Ammon's horn (tissue), 1 donor: ENCODE data around the gene NGEF.
"Not testable (repeated sequence)": the region's sequence is repeated elsewhere in the genome, so short reads cannot be mapped to it uniquely, and the experiment has no call there.

Experiments
- DNase-seq: peaks from one replicate; pipeline ENCODE4 v3.0.0-alpha.2; 2016; ENCODE audit warnings: low spot score

Gene NGEF

DNA sequence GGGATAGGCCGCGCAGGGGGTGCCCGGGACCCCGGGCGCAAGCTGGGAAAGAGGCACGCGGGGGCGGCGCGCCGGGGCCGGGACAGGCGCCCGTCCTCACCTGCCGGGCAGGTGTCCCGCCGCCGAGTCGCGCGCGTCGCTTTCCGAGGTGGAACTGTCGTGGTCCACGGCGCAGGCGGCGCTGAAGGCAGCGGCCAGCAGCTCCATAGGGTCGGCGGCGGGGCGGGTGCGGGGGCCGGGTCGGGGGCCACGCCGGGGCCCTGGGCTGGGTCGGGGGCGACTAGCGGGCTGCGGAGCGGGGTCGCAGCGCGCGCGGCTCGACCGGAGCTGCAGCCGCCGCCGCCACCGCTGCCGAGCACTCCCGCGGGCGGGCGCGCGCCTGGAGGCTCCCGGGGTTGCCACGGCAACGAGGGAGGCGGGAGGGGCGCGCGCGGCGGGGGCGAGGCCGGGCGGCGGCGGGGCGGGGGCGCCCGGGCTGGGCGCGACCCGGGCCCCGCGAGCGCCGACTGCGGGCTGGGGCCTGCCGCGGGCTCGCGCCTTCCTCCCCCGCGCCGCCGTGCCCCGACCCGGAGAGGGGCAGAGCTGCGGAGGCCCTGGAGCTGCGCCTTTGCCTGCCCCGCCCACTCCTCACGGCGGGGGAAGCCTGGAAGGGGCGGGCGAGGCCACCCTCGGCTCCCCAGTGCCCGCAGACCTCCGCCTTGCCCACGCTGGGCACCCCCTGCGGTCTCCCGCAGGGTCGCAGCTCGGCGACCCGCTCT, 85.1 kb downstream of the NGEF start:
- DNase-seq, result peak; percentile 52

DNA sequence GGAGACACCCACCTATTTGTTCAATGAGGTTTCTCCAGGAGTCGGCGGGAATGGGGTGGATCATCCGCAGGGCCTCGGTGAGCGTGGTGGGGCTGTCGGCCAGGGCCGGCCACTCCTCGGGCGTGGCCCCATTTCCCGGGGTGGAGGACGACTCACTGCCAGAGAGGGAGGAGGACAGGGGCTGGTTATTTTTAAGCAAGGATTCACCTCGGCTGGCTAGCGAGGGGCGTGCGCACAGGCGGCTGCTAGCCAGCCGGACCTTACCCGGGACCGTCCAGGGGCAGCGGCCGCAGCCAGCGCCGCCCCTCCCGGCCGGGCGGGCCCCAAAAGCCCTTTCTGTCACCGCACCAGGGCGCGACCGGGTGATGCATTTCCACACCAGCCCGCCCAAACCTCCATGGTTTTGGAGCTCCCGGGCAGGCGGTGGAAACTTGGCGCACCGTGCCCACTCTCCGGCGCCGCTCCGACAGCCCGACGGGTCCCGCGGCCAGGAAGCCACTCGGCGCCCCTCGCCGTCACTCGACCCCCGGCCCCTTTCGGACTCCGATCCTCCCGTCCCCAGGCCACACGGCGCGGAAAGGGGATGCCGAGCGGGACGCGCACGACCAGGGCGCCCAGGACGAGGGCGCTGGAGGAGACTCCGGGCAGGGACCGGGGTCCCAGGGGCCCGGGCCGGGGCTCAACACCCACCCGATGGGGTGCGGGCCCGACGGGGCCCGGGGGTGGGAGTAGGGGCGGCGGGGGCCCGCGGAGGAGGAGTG, 85.8 kb downstream of the NGEF start:
- DNase-seq, result no peak

DNA sequence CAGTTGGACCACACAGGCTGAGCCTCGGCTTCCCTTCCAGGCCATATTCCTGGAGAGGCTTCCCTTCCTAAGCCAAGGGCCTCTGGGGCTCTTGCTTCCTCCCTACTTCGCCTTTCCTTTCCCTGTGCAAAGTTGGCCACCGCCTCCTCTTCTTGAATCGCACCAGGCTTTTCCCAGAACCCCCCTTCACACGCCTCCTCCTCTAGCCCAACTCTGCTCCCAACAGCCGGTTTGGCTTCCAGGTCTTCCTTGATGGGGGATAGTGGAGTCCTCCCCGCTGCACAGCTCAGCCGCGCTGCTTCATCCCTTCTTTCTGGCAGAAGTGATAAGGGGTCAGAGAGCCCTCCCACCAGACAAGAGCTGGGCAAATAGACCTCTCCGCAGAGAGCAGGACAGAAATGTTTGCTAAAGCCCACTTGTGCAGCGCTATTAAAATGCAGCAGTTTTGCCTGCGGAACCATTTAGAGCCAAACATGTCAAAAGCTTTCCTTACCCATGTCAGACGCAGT, 86.6 kb downstream of the NGEF start:
- DNase-seq, result no peak

DNA sequence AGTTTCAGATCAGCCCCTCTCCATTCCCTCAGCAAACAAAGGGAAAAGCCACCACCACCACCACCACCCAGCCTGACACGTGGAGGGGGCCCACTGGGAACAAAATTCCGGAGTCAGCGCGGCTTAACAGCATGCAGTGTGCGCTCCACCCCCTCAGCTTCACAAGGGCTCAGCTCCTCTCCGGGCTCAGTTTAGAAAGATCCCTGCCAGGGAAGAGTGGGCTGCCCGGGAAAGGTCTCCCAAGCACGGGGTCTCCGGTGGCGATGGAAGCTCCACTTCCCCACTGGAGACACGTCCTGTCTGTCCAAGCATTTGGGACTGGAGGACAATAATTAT, 87.3 kb downstream of the NGEF start:
- no peak for DNase-seq

DNA sequence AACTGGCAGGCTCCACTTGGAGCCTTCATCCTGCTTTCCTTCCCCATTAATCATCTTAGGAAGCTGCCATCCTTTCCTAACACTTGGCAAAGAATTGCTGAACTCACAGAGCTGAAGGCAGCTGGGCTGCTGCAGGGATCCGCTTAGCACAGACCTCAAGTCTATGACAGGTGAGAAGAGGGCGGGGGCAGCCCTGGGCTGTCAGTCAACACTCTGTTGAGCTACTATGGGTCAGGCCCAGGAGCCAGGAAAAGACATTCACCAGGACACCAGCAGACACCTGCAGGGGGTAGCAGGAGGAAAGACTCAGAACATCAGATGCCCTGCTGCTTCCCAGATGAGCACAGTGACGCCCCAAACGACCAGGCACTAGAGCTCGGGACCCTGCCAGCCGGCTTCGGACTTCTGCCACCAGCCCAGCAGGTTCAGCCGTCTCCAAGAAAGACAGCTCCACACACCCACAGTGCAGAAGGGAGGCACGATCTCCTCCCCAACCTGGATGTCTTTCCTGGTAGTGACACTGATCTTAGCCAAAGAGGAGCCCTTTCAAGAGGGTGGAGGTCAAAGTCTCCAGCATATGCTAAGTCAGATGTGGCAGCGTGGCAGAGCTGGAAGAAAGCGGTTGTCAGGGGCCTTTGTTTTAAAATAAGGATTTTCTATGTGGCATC, 87.8 kb downstream of the NGEF start:
- DNase-seq, result no peak

DNA sequence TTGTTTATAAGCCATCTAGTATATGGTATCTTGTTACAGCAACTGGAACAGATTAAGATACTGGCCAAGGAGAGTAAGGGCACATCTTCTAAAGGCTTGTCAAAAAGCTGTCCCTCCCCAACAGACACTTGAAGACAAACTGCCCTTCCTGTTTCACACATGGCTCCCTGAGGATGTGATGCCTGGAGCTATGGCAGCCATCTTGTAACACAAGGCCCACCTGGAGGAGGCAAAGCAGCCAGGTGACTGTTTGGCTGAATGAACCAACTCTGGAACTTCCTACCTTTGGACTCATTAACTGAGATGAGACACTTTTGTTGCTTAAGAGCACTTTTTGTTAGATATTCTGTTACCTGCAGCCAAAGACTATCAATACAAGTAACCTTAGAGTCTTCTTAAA, 88.6 kb downstream of the NGEF start:
- no peak for DNase-seq

DNA sequence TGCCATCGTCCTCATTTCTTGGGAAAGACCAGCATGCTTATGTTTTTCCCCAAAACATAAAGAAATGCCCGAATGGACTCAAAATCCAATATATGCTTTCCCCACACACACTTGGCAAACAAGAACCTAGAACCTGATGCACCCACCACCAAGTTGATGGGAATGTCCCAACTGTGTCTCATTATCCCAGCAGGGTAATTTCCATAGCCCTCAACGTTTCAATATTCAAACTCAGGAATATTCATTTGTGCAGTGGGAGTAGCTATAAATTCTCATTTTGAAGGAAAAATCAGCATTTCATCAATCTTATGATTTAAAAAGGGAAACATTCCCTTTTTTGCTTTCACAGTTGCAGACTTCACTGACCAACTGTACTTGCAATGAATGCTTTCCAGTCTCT, 92.3 kb downstream of the NGEF start:
- DNase-seq, result no peak

DNA sequence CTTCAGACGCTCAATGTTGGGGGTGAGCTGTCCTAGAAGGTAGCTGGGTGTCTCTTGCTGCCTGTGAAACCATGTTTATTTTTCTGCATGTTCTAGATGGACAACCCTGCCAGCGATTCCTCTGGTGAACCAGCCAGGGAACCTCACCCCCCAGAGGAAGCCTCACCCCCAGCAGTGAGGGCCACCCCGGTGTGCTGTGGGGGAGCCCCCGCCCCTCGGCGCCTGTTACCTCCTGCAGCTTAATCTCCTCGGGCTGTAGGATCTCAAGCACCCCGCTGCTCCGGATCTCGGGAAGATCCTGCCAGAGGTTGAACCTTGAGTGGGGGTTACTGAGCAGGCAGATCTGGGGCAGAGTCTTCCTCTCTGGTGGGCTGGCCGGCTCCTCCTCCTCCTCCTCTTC, 93.0 kb downstream of the NGEF start:
- DNase-seq, result no peak

DNA sequence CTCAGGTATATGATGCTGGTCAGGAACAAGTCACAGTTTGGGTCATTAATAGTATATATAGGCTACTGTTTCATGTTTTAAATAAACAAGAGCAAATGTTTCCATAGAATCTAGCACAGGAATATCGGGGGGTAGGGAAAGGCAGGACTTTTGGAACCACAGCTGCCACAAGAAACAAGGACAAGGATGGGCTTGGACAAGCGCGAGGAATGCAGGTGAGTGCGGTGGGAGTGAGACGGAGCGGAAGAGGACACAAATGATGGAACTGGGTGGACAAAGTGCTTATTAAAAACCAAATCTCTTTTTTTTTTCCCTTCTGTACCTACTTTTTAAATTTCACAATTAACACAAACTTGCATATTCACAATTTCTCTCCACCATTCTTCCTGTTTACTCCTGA, 93.9 kb downstream of the NGEF start:
- DNase-seq, result no peak

DNA sequence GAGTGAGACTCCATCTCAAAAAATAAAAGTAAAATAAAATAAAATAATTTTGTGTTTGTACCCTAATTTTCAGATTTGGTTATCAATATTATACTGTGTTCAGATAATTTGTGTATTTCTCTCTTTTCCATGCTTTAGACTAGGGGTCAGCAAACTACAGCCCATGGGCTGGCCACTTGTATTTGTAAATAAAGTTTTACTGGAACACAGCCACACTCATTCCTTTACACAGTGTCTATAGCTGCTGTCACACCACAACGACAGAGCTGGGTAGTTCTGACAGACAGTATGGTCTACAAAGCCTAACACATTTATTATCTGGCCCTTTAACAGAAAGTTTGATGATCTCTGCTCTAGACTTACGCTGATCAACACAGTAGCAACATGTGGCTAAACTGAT, 99.2 kb downstream of the NGEF start:
- DNase-seq, result no peak

DNA sequence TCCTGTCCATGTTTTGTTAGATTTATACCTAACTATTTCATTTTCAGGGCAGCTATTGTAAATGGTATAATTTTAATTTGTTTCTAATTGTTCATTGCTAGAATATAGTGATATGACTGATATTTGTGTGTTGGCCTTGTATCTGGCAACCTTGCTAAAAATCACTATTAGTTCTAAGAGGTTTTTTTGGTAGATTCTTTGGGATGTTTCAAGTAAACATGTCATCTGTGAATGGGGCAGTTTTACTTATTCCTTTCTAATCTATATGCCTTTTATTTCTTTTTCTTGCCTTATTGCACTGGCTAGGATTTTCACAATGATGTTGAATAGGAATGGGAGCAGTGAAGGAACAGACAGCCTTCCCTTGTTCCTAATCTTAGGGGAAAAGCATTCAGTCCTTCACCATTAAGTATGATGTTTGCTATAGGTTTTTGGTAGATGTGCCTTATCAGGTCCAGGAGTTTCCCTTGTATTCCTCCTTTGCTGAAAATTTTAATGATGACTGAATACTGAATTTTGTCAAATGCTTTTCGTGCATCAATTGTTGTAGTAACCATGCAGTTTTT, 101.3 kb downstream of the NGEF start:
- DNase-seq, result no peak

DNA sequence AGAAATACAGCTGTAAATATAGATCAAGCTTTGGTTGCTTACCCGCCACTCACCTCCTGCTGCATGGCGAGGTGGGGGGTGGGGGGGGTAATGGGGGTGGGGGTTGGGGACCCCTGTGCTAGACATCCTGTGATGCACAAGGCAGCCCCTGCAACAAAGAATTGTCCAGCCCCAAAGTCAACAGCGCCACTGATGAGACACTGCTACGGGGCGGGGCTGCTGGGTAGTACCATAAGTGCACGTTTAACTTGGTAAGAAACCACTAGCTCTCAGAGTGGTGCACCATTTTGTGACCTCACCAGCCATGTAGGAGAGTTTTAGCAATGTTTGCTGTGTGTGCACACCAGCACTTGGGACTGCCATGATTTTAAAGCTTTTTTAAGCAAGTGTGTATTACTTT, 102.7 kb downstream of the NGEF start:
- no peak for DNase-seq

DNA sequence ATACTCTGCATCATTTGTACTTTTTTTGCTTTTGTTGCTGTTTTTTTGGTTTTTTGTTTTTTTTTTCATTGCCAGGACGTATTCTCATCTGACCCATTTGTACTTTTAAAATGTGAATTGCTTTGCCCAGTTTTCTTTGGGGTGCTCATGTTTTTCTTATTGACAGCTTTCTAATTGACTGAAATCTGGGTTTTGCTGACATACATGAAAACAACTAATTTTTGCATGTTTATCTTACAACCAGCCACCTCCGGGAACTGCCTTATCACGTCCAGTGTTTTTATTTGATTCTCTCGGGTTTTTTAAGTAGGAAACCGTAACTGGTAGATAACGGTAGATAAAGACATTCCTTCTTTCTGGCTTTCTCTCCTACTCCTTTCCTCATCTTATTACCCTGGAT, 104.4 kb downstream of the NGEF start:
- DNase-seq, result no peak

DNA sequence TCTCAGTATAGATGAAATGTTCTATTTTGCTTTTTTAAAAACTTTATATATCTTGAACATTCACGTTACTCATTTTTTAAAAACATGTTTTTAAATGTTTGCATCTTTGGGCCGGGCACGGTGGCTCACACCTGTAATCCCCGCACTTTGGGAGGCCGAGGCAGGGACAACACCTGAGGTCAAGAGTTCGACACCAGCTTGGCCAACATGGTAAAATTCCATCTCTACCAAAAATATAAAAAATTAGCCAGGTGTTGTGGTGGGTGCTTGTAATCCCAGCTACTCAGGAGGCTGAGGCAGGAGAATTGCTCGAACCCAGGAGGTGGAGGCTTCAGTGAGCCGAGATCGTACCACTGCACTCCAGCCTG, 105.4 kb downstream of the NGEF start:
- DNase-seq, result not testable (repeated sequence)

DNA sequence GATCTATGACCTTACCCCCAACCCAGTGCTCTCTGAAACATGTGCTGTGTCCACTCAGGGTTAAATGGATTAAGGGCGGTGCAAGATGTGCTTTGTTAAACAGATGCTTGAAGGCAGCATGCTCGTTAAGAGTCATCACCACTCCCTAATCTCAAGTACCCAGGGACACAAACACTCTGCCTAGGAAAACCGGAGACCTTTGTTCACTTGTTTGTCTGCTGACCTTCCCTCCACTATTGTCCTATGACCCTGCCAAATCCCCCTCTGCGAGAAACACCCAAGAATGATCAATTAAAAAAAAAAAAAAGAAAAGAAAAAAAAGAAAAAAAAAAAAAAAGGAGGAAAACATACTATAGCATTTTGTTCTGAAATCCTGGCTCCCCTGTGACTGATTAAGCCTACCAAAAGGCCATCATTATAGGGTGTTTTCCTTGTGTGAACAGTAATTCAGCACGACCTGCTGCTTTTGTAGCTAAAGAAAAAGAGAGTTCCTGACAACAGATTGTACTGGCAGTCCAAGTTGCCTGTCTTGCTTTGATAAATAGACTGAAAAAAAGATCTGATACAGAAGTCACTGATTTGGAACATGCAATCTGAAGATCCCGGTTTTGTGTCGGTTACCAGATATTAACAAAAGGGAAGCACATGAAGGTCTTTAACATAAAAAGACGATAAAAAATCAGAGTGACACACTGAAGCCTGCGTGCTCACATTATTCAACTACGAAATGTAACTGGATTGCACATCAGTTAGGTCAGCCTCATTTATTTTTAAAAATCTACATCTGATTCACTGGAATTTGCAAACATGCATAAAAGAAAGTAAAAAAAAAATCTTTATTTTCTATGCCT, 106.0 kb downstream of the NGEF start:
- DNase-seq, result not testable (repeated sequence)

DNA sequence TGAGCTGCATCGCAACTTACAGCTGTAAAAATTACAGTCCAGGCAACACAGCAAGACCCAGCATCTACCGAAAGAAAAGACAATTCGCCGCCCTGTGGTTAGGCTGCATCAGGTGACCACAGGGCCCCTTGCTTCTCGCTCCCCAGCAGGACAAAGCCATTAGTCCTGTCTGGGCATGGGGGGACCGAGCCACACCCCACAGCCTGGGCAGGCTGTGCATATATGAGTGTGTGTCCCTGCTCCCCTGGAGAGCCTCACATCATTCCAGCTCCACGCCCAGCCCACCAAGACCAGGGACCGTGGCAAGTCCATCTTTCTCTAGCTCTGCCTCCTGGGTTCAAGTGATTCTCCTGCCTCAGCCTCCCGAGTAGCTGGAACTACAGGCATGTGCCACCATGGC, 109.1 kb downstream of the NGEF start:
- DNase-seq, result no peak

DNA sequence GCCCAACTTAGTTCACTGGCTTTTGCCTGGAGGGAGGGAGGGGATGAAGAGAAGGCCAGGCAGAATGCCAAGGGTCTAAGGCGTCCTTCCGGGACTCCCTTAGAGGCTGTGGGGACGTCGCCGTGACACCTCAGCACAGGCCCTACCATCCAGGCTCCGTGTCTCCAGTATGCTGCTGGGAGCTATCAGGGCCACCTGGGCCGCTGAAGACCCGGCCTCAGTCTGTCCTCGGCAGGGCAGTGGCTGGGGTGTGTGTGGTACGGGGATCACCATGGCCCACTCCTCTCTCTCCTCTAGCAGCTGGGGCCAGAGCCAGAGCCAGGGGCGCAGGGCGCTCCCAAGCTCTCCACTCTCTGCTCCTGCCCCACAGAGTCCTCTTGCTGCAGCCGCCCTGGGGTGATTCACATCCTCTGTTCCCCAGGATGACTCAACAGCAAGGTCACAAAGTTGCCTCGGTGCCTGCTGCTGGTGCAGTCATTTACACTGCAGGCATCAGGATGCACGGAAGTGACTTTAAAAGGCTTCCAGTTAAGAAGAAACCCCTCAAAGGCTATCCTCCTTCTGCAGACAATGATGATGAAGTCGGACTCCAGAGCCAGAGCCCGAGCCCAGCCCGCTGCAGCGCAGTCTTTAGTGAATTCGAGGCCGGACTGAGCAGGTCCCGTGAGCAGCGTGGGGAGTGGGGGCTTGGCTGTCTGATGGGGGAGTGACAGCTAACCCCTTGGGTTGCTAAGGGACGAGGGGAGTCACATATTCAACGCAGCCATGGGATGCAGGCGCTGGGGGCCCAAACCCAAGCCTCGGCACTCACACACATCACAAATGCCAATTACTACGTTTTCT, 111.1 kb downstream of the NGEF start:
- DNase-seq, result no peak

DNA sequence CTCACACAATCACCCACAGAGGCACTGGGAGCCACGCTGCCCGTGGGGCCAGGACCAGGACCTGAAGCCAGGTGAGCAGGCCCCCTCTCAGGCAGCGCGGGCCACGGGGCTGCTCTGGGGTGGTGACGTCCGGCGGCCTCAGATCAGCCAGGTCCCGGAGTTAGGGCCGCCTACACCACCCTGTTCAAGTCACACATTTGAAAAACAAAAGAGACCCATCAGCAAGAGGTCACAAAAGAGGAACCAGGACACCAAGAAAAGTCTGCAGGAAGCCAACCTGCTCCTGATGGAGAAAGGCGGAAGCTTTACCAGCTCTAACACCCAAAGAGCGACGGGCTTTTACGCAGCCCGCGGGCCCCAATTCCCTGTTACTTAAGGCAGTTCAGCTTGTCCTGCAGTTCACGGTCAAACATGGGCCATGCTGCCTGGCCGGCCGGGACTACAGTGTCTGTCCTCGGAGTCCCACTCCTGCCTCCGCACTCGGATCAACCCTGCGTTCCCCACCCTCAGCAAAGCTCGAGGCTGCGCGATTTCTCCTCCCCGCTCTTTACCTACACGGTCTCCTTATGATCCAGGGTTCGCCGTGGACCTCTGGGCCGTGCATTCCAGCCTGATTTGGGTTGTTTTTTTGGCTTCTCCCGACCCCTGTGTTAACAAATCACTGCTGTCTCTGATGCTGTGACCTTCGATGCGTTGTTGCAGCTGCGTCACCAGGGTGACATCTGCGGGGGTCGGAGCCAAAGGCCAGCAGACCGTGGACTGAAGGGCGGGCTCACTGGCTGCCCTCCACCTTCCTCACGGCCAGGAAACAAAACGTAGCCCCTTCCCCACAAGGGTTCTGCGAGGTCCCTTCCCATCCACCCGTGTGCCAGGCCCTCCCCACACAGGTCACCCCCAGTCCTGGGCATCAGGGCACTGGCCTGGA, 112.0 kb downstream of the NGEF start:
- no peak for DNase-seq

DNA sequence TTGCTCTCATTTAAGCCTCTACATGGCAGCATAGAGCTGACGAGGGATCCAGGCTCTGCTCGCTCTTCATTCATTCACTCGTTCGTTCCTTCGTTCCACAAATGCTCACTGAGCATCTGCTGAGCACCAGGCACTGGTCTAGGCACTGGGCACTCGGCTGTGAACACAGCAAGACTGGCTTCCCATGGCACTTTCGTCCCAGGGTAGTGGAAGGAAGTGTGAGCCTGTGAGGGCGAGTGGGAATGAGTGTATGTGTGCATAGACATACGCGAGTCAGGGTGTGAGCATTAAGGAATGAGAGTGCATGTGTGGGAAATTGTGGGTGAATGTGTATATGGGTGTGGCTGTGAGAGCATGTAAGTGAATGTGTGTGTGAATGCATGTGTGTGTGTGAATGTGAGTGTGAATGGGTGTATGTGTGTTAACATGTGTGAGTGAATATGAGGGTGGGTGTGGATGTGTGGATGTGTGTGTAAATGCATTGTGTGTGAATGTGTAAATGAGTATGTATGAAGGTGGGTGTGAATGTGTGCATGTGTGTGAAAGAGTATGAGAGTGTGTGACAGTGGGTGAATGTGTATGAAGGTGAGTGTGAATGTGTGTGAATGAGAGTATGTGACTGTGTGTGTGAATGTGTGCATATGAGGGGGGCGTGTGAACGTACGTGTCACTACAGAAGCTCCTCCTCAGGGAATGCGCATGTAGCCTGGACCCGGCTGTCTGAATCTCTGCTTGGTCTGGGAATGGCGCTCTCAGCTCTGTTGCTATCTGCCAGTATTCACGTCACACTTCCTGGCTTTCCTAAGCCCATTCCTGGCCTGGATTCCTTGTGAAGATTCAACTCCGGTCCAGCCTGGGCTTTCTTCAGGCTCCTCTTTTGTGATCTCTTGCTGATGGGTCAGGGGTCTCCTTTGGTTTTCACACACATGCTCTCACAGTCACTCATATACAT, 114.2 kb downstream of the NGEF start:
- DNase-seq, result no peak
